K562 (cell line): ENCODE data around the gene SLC38A7. TPM values are rescaled to one million over a fixed set of nuclear protein-coding genes. Genes with fewer than 3 reads are reported as not detected.

ENCODE experiments used
- CHCHD3 ChIP-seq: fragments of 250-450 bp; sonication (Bioruptor Pico); IDR thresholded peaks from 2 replicates; pipeline ENCODE4 v2.1.2; 2022; ENCODE audit warnings: mild to moderate bottlenecking
- COPS2 ChIP-seq: fragments of 450-650 bp; conservative IDR thresholded peaks from 2 replicates; pipeline ENCODE4 v1.6.1; 2016; ENCODE audit warnings: mild to moderate bottlenecking, moderate library complexity
- CREB5 ChIP-seq: fragments of 250-450 bp; sonication (Bioruptor Pico); IDR thresholded peaks from 2 replicates; pipeline ENCODE4 v1.5.0; 2020; ENCODE audit warnings: mild to moderate bottlenecking
- CTCF ChIP-seq, 3 experiments: IDR thresholded peaks in 2 of 3; conservative IDR thresholded peaks in 1 of 3; 2 replicates each; pipeline ENCODE4 v1.5.1; 2011 to 2012; ENCODE audit warnings: low read length in 3 of 3, mild to moderate bottlenecking in 3 of 3, control low read depth in 2 of 3, improper control_type of control experiment in 1 of 3, inconsistent platforms in 1 of 3, low read depth in 1 of 3, mixed read lengths in 1 of 3, moderate library complexity in 1 of 3; ENCODE audit not compliant: insufficient read depth in 2 of 3
- DLX4 ChIP-seq: fragments of 250-450 bp; sonication (Bioruptor Pico); IDR thresholded peaks from 2 replicates; pipeline ENCODE4 v1.6.1; 2021; ENCODE audit warnings: mild to moderate bottlenecking
- ELF1 ChIP-seq: fragments of 200-800 bp; sonication (Bioruptor generic); IDR thresholded peaks from 2 replicates; pipeline ENCODE4 v1.6.1; 2016; ENCODE audit warnings: missing genetic modification characterization, missing compliant biosample characterization
- FOSL1 ChIP-seq: fragments of 200-800 bp; sonication (Bioruptor generic); conservative IDR thresholded peaks from 2 replicates; pipeline ENCODE4 v1.6.1; 2016; ENCODE audit warnings: missing genetic modification characterization, missing compliant biosample characterization
- IRF2 ChIP-seq: sonication (generic); formaldehyde crosslinking; IDR thresholded peaks from 2 replicates; pipeline ENCODE4 v1.8.1; 2022; ENCODE audit warnings: mild to moderate bottlenecking, missing genetic modification reagents
- KDM1A ChIP-seq, 2 experiments: fragments of 450-650 bp; IDR thresholded peaks; 2 replicates each; pipeline ENCODE4 v1.6.1; 2016; ENCODE audit warnings: mild to moderate bottlenecking in 2 of 2
- KLF1 ChIP-seq: fragments of 450-650 bp; IDR thresholded peaks from 2 replicates; pipeline ENCODE4 v1.6.1; 2016; ENCODE audit warnings: missing genetic modification characterization, missing compliant biosample characterization
- LARP7 ChIP-seq: fragments of 450-650 bp; IDR thresholded peaks from 2 replicates; pipeline ENCODE4 v1.6.1; 2016
- MTA2 ChIP-seq: fragments of 450-650 bp; IDR thresholded peaks from 2 replicates; pipeline ENCODE4 v1.6.1; 2016; ENCODE audit warnings: low read depth
- NFIC ChIP-seq: fragments of 450-650 bp; IDR thresholded peaks from 2 replicates; pipeline ENCODE4 v1.6.1; 2017; ENCODE audit warnings: mild to moderate bottlenecking, inconsistent platforms
- PCBP1 ChIP-seq: fragments of 200-400 bp; formaldehyde crosslinking; IDR thresholded peaks from 2 replicates; pipeline ENCODE4 v1.6.1; 2018; ENCODE audit warnings: mild to moderate bottlenecking, low read depth, low read length; ENCODE audit not compliant: poor library complexity, severe bottlenecking
- RAD21 ChIP-seq, 2 experiments: fragments of 250-450 bp in 1 of 2; fragments of 450-650 bp in 1 of 2; sonication (Bioruptor Pico) in 1 of 2; formaldehyde crosslinking in 1 of 2; IDR thresholded peaks in 1 of 2; conservative IDR thresholded peaks in 1 of 2; 2 replicates each; pipeline versions ENCODE4 v1.4.0 to v1.8.0; 2020 to 2022; ENCODE audit warnings: mild to moderate bottlenecking in 2 of 2, moderate library complexity in 1 of 2
- SMARCB1 ChIP-seq: IDR thresholded peaks from 2 replicates; pipeline ENCODE4 v1.6.1; 2011; ENCODE audit warnings: improper control_type of control experiment, low read depth; ENCODE audit not compliant: insufficient read length
- U2AF2 ChIP-seq: fragments of 200-400 bp; formaldehyde crosslinking; optimal IDR thresholded peaks from 2 replicates; pipeline ENCODE3; 2017; ENCODE audit warnings: low read depth, mild to moderate bottlenecking, low read length
- ZKSCAN8 ChIP-seq: fragments of 200-800 bp; sonication (Bioruptor generic); IDR thresholded peaks from 2 replicates; pipeline ENCODE4 v1.6.1; 2016; ENCODE audit warnings: missing genetic modification characterization, missing compliant biosample characterization
- ZNF121 ChIP-seq: sonication (generic); formaldehyde crosslinking; conservative IDR thresholded peaks from 2 replicates; pipeline ENCODE4 v1.8.0; 2022; ENCODE audit warnings: missing genetic modification reagents
- ZNF239 ChIP-seq: fragments of 250-450 bp; sonication (Bioruptor Pico); IDR thresholded peaks from 2 replicates; pipeline ENCODE4 v1.4.0; 2020; ENCODE audit warnings: mild to moderate bottlenecking
- ZNF24 ChIP-seq: fragments of 450-650 bp; IDR thresholded peaks from 2 replicates; pipeline ENCODE4 v1.6.1; 2016
- ZNF253 ChIP-seq: fragments of 250-450 bp; sonication (Bioruptor Pico); conservative IDR thresholded peaks from 2 replicates; pipeline ENCODE4 v1.6.1; 2021; ENCODE audit warnings: mild to moderate bottlenecking
- ZNF384 ChIP-seq: IDR thresholded peaks from 2 replicates; pipeline ENCODE4 v1.6.1; 2012; ENCODE audit warnings: low read depth, low read length, improper control_type of control experiment
- ZNF408 ChIP-seq: fragments of 250-450 bp; sonication (Bioruptor Pico); IDR thresholded peaks from 2 replicates; pipeline ENCODE4 v1.4.0; 2020; ENCODE audit warnings: low read depth, mild to moderate bottlenecking, moderate library complexity
- polyA plus RNA-seq, 8 experiments: library from polyadenylated mRNA; depleted of rRNA in 4 of 8; stranded (reverse) in 5 of 8; unstranded in 3 of 8; fragments of >200 nt; fragmentation: Nextera tagmentation in 2 of 8; fragmentation: Illumina TruSeq in 1 of 8; extraction: Ambion mirVana in 2 of 8; extraction: Trizol in 1 of 8; gene quantifications; 2 replicates each; pipeline versions ENCODE4 v1.2.1 to v1.2.3, GENCODE V29; 2011 to 2014; ENCODE audit warnings: inconsistent platforms in 1 of 8, missing spikeins in 1 of 8
- total RNA-seq, 7 experiments: library from RNA; depleted of rRNA in 6 of 7; stranded (reverse); fragments of >200 nt in 6 of 7; fragmentation: Illumina TruSeq in 2 of 7; extraction: Trizol in 2 of 7; gene quantifications; 2 replicates each; pipeline versions ENCODE4 v1.2.1 to v1.2.3, GENCODE V29; 2011 to 2021; ENCODE audit warnings: low replicate concordance in 1 of 7
- TF ChIP-seq, protein P1 (sequence below): fragments of 450-650 bp; formaldehyde crosslinking; IDR thresholded peaks from 2 replicates; pipeline ENCODE4 v1.4.0; 2020; ENCODE audit warnings: mild to moderate bottlenecking, moderate library complexity

Gene SLC38A7
- total and polyA plus RNA-seq, 9 of the 15 experiments (the other 6 are each of a cell fraction or from before 2014, with no cell fraction given) = 2.7 to 12.2 (median 6.5) TPM

DNA sequence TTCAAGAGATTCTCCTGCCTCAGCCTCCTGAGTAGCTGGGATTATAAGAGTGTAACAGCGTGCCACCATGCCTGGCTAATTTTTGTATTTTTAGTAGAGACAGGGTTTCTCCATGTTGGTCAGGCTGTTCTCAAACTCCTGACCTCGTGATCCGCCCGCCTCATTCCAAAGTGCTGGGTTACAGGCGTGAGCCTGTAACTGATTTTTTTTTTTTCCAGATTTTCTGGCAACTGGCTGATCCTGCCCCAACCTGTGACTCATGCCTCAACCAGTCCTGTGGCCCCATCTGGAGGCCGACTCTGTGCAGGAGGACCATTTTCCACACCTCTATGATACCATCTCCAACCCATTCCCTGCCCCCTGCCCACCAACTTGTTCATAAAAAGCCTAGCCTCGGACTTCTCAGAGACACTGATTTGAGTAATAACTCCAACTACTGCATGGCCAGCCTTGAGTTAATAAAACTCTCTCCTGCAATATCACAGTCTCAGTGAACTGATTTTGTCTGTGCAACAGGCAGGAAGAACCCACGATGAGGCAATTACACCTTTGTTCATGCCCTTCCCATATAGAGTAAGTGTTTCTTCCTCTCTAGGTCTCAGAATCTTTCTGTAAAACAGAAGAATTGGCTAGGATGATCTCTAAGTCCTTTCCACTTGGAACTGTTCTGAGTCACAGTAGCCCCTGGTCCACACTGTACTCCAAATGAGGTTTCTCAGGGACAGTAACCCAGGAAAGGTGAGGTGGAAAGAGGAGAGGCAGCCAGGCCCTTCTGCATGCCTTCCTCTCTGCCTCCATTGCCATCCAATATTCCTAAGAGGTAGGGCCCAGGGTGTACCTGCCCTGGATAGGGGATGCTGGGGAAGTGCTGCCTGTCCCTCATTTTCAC is 46.2 kb downstream of the SLC38A7 start (continued):
- TF ChIP-seq PCBP1 (no peak), LARP7 (no peak), CTCF (IDR thresholded peaks at IDR 0.05 in 2 of 3, conservative IDR thresholded peaks at IDR 0.05 in 1 of 3; ENCODE audit: insufficient read depth in 2 of 3, low read depth in 1 of 3, low read length in 3 of 3) (peak; percentile 49 to 64 (median 56); a peak in 5 of 6 replicates), ZNF408 (no peak), DLX4 (CRISPR knock-in tag) (no peak), NFIC (no peak), FOSL1 (tag) (peak; percentile 73), ZNF384 (peak; percentile 60), IRF2 (CRISPR knock-in tag) (no peak), KLF1 (tag) (no peak), COPS2 (no peak), ZKSCAN8 (CRISPR knock-in tag) (no peak), CREB5 (no peak), ZNF239 (CRISPR knock-in tag) (no peak), RAD21 (CRISPR knock-in tag; conservative IDR thresholded peaks at IDR 0.05 in 1 of 2, IDR thresholded peaks at IDR 0.05 in 1 of 2) (peak; percentile 38 to 67; a peak in 3 of 4 replicates), SMARCB1 (no peak), KDM1A (IDR thresholded peaks at IDR 0.05) (peak; percentile 54 to 63), MTA2 (no peak), ELF1 (tag) (no peak), U2AF2 (no peak), CHCHD3 (CRISPR knock-in tag) (no peak), ZNF24 (no peak), ZNF121 (CRISPR knock-in tag) (no peak), ZNF253 (CRISPR knock-in tag) (no peak)
- TF ChIP-seq, protein P1, sequence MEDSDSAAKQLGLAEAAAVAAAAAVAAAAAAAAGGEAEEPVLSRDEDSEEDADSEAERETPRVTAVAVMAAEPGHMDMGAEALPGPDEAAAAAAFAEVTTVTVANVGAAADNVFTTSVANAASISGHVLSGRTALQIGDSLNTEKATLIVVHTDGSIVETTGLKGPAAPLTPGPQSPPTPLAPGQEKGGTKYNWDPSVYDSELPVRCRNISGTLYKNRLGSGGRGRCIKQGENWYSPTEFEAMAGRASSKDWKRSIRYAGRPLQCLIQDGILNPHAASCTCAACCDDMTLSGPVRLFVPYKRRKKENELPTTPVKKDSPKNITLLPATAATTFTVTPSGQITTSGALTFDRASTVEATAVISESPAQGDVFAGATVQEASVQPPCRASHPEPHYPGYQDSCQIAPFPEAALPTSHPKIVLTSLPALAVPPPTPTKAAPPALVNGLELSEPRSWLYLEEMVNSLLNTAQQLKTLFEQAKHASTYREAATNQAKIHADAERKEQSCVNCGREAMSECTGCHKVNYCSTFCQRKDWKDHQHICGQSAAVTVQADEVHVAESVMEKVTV (CRISPR knock-in tag) = no peak
